ELF-1 (cell line): Measurements from ENCODE around the gene EIF3C.
"Not testable (repeated sequence)": the region's sequence is repeated elsewhere in the genome, so short reads cannot be mapped to it uniquely, and the experiment has no call there.

Experiments used
- DNase-seq: peaks from one replicate; pipeline ENCODE4 v3.0.0-alpha.2; 2016; ENCODE audit warnings: low read depth, low spot score

The EIF3C gene, protein sequence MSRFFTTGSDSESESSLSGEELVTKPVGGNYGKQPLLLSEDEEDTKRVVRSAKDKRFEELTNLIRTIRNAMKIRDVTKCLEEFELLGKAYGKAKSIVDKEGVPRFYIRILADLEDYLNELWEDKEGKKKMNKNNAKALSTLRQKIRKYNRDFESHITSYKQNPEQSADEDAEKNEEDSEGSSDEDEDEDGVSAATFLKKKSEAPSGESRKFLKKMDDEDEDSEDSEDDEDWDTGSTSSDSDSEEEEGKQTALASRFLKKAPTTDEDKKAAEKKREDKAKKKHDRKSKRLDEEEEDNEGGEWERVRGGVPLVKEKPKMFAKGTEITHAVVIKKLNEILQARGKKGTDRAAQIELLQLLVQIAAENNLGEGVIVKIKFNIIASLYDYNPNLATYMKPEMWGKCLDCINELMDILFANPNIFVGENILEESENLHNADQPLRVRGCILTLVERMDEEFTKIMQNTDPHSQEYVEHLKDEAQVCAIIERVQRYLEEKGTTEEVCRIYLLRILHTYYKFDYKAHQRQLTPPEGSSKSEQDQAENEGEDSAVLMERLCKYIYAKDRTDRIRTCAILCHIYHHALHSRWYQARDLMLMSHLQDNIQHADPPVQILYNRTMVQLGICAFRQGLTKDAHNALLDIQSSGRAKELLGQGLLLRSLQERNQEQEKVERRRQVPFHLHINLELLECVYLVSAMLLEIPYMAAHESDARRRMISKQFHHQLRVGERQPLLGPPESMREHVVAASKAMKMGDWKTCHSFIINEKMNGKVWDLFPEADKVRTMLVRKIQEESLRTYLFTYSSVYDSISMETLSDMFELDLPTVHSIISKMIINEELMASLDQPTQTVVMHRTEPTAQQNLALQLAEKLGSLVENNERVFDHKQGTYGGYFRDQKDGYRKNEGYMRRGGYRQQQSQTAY

DNA sequence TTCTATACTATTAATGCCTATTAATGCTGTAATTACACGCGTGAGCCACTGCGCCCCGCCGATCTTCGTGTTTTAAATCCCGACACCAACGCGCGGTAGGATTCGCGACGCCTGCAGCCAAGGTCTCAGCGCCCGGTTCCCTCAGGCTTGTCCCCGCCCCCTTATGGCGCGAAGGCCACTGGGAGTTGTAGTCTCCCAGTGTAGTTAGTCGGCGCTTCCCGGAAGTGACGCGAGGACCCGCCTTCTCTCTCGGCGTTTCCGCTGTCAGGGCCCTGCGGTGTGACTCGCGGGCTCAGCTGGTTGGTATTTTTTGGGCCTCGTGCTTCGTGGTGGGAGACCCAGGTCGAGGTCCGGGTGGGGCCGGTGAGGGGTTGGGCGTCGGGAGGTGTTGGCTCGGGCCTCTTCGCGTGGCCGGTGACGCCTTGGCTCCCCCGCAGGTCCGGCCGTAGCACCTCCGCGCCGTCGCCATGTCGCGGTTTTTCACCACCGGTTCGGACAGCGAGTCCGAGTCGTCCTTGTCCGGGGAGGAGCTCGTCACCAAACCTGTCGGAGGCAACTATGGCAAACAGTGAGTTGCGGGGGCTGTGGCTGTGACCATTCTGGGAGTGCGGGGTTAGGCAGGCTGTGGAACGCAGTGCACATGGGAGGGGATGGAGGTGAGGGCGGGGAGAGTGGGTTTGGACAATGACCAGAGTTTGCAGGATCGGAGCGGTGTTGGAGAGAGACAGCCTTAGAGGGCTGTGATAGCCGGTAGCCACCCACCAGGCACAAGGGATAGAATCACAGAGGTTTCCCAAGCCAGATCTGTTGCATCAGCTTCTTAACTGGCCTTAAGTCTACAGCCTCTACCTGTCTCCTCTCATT, at the start of gene EIF3C:
Gene EIF3C, plus strand, starts transcription at position 245 of the 864 bp plus-strand sequence. Its CDS starts 223 bp downstream, at position 468.
- DNase-seq: not testable (repeated sequence)

DNA sequence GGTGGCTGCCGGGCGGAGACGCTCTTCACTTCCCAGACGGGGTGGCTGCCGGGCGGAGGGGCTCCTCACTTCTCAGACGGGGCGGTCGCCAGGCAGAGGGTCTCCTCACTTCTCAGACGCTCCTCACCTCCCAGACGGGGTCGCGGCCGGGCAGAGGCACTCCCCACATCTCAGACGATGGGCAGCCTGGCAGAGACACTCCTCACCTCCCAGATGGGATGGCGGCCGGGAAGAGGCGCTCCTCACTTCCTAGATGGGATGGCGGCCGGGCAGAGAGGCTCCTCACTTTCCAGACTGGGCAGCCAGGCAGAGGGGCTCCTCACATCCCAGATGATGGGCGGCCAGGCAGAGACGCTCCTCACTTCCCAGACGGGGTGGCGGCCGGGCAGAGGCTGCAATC, 45.0 kb upstream of the EIF3C start:
- not testable (repeated sequence) for DNase-seq

DNA sequence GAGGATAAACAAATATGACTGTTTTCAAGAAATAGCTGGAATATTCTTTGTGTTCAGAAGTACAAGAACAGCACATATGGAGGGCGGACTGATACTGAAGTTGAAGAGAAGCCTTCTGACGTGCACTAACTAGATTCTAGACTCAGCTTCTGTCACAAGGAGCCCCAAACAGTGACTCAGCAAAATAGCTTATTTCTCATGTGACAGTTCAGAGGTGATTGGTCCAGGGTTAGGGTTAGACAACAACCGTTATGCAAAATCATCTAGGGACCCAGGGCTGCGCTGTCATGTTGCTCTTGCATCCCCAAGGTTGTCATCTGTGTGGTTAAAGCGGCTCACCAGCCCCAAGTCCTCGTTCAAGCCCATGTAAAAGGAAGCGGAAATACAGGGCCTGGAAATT, 43.8 kb upstream of the EIF3C start:
- DNase-seq: not testable (repeated sequence)

DNA sequence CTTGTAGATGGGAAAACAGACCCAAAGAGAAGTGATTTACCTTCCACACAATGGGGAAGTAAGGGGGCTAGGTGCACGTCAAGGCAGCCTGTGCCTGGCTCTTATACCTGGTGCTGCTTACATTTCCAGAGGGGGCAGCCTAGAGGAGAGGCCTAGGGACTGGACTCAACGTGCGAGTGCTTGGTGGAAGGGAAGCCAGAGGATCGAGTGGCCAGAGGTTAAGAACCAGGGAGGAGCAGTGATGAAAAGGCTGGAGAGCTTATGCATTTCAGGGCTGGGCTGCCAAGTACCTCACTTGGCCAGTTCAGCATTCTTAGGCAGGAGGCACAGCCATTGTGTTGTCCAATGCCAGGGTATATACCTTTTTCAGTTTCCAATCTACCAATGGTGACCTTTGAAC, 43.1 kb upstream of the EIF3C start:
- not testable (repeated sequence) for DNase-seq

DNA sequence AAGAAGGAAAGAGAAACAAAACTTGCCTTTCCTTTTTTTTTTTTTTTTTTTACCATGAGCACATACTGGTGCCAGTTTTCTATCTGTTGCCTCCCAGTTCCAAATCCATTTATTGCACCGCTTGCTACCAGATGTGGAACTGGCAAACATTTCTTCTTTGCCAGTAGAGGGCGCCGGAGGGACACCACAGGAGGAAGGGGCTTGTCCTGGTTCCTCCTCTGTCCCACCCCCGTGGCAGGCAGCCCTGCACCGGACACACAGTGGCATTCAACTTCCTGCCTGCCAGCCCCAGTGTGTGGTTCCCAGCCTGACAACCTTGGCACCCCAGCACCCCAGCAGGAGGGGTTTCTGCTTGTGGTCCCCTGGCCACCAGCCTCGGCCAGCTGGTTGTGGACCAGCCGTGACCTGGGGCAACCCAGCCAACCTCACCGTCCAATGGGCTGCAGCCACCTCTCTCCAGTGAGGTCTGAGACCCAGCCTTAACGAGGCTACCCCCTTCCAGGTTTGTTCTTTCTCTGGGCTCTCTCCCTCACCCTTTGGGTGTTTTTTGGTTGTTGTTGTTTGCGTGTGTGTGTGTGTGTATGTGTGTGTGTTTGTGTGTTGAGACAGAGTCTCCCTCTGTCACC, 22.8 kb upstream of the EIF3C start:
- not testable (repeated sequence) for DNase-seq

DNA sequence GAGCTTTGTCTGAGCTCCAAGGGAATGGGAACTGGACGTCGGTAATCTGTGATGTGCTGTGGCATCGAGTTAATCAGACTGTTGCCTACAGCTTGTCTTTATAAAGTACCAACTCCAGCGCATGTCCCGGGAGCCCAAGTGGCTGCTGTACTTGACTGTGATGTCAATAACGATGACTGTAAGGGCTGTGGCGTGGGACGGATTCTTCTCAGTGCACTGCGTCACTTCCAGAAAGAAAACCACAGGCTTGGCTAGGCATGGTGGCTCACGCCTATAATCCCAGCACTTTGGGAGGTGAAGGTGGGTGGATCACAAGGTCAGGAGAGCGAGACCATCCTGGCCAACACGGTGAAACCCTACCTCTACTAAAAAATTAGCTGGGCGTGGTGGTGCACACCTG, 21.8 kb upstream of the EIF3C start:
- not testable (repeated sequence) for DNase-seq

DNA sequence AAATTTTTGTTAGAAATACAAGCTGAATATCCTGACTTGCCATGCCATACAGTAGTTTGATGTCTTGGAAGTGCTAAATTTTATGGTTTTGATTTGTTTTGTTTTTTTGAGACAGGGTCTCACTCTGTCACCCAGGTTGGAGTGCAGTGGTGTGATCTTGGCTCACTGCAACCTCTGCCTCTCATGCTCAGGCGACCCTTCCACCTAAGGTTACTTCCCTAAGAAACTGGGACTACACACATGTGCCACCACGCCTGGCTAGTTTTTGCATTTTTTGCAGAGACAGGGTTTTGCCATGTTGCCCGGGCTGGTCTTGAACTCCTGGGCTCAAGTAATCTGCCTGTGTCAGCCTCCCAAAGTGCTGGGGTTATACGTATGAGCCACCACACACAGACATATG, 19.5 kb upstream of the EIF3C start:
- DNase-seq: not testable (repeated sequence)

DNA sequence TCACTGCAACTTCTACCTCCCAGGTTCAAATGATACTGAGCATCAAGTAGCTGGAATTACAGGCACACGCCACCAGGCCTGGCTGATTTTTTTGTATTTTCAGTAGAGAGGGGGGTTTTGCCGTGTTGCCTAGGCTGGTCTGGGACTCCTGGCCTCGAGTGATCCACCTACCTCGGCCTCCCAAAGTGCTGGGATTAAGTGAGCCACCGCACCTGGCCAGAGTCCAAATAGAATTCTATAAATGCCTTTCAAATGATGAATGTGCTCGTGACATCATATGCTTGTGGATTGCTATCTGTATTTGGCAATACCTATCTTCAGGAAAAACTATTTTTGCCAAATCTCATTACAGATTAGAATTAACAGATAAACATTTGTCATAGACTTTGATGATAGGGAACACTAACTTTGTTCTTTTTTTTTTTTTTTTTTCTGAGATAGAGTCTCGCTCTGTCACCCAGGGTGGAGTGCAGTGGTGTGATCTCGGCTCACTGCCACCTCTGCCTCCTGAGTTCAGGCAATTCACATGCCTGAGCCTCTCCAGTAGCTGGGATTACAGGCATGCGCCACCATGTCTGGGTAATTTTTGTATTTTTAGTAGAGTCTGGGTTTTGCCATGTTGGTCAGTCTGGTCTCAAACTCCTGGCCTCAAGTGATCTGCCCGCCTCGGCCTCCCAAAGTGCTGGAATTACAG, 17.9 kb upstream of the EIF3C start:
- DNase-seq: not testable (repeated sequence)

DNA sequence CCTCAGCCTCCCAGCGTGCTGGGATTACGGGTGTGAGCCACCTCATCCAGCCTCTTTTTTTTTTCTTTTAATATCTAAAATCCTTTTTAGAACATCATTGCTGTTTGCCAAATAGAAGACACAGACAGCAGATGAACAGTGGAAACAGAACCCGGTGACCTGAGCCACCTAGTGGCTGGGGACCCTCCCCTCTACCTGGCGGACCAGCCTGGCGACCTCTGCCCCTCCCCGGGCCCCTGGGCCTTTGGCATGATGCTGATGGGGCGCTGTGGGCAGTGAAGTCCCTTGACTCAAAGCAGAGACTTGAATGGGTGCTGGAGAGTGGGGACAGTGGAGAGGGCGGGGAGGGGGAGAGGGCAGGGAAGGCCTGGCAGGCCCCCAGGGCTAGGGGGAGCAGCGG, 11.5 kb upstream of the EIF3C start:
- DNase-seq: not testable (repeated sequence)

DNA sequence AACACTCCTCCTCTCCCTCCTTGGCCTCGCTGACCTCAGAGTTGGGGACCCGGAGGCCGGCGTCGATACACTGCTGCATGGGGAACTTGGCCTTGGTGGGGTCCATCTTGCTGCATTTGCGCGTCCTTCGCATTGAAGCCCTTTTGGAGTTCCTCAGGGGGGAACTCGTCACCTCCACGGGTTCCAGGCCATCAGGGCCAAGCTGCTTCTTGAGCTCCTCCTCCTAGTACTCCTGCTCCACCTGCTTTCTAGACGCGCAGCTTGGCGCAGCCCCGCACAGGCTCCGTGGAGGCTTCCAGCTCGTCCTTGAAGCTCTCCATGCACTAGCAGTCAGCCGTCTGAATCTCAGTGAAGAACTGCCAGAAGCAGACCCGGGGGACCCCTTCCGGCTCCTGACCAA, 10.9 kb upstream of the EIF3C start:
- DNase-seq: not testable (repeated sequence)

DNA sequence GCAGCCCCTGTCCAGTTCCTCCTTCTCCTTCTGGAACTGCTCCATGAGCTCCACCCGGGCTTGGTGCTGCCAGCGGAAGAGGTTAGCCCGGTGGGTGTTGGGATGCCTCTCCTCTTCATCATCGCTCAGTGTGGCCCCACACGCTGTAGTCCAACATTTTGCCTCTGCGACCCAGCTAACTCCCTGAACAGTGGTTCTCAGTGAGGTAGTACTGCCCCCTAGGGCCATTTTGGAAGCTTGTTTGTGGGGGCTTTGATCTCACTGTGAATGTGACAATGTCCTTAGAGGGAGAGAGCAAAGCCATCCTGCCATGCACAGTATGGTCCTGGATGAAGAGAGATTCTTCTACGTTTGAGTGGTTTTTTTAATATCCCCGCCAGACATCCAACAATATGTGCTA, 9.9 kb upstream of the EIF3C start:
- not testable (repeated sequence) for DNase-seq

DNA sequence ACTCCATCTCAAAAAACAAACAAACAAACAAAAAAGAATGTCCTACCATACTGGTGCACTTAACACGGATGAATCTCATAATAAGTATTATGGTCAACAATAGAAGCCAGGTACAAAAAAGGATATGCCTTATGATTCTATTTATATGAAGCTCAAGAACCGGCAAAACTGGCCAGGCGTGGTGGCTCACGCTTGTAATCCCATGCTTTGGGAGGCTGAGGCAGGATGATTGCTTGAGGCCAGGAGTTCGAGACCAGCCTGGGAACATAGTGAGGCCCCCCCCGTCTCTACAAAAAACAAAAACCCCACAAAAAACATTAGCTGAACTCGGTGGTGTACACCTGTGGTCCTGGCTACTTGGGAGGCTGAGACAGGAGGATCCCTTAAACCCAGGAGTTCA, 7.0 kb upstream of the EIF3C start:
- DNase-seq: not testable (repeated sequence)

DNA sequence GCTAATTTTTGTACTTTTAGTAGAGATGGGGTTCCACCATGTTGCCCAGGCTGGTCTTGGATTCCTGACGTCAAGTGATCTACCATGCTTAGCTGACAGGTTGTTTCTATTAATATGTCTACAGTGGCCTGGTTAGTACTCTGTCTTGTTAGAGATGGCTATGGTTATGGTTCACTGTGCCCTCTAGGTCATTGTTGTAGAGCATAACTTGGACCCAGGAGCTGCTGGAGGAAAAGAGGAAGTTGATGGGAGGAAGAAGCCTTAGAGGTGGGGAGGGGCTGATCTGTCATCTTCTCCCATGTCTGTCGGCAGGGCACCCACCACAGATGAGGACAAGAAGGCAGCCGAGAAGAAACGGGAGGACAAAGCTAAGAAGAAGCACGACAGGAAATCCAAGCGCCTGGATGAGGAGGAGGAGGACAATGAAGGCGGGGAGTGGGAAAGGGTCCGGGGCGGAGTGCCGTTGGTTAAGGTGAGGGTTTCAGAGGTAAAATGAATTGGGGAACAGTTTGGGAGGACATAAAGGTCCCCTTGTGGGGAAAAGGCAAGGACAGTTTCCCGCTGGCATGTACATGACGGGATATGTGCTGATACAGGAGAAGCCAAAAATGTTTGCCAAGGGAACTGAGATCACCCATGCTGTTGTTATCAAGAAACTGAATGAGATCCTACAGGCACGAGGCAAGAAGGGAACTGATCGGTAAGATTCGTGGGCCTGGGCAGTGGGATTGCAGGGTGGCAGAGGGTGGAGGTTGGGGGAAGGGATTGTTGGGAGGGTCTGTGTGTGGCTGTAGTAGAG, 11.8 kb downstream of the EIF3C start:
- DNase-seq: not testable (repeated sequence)

DNA sequence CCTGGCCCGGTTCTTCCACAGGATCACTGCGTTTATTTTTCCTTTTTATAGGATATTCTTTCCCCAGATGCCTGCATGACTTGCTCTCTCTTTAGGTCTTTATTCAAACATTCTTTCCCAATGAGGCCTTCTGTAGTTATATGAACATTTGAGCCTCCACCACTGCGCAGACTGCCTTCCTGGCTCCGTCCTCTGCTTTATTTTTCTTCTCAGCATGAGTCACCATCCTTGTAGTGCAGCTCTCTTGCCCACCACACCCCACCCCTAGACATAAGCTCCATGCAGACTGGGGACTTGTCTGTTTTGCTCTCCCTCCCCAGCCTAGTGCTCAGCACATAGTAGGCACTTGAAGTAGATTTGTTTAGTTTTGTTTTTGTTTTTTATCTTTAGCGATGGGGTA, 20.0 kb downstream of the EIF3C start:
- not testable (repeated sequence) for DNase-seq

DNA sequence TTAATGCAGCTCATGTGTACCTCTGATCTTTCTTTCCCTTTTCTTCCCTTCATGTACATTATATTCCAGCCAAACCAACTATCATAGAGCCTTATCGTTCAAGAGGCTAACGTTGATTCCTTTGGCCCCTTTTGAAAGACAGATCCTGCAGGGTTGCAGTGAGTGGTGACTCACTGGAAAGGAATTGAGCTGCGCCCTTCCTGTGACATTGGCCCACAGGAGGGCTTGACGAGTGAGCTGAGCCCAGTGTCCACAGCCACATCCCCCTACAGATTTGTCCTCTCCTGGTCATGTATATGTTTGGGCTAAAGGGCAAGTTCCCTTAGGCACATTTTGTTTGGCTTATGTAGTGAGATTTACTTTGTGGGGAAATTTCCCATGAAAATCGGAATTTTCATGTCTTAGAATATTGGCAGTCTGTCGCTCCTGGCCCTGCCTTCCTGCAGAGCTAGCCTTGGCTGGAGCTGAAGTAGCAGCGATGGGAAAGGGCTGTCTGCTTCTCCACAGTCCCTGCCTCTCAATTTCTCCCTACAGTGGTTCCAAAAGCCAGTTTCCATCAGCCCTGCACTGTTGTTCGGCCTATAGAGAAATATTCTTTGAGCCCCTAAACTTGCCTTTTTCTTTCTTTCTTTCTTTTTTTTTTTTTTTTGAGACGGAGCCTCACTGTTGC, 21.3 kb downstream of the EIF3C start:
- not testable (repeated sequence) for DNase-seq

DNA sequence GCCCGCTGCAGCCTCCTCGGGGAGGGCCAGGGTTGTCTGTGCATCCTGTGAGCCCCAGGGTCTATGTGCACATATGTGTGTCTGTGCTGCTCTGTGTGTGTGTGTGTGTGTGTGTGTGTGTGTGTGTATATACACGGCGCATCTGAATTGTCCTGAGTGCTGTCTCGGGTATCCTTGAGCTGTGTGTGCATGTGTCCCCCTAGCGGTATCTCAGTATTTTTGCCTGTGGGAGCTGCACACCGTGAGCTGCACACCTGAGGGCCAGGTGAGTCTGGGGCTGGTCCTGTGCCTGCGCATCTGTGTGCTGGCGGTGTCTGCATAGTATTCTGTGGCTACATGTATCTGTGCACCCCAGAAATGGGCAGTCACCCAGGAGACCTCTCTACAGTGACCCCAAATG, 28.5 kb downstream of the EIF3C start:
- not testable (repeated sequence) for DNase-seq

DNA sequence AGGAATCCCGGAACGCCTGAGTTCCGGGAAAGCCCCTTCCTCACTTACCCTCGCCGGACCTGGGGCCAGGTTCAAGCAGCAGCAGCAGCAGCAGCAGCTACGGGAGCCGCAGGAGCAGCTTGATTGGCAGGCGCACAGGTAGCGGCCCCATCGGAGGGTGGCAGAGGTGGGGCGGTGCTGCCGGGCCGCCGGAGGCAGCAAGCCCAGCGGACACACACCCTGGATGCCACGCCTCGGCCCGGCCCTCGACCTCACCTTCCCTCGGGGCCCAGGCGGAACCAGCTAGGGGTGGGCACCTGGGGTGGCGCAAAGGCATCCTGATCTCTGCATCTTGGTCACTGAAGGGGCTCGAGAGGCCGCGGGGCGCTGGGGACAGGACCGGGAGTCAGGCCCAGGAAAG, 29.4 kb downstream of the EIF3C start:
- not testable (repeated sequence) for DNase-seq

DNA sequence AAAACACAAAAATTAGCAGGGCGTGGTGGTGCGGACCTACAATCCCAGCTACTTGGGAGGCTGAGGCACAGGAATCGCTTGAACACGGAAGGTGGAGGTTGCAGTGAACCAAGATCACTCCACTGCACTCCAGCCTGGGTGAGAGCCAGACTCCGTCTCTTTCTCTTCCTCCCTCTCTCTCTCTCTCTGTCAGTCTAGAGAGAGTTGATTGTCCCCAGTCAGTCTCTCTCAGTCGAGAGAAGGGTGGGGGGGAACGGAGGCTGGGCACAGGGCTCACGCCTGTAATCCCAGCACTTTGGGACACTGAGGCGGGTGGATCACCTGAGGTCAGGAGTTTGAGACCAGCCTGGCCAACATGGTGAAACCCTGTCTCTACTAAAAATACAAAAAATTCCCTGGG, 30.0 kb downstream of the EIF3C start:
- DNase-seq: not testable (repeated sequence)
